SJSA1 (cell line): ENCODE measurements around the gene TSHZ2. TPM values are rescaled to one million over a fixed set of nuclear protein-coding genes. Genes with fewer than 3 reads are reported as not detected.

ENCODE experiments used
- DNase-seq, 2 experiments: peaks; one replicate each; pipeline ENCODE4 v3.0.0-alpha.2; 2015 to 2020; ENCODE audit warnings: low spot score in 2 of 2, low read depth in 1 of 2
- H3K27ac ChIP-seq: fragments of 250-450 bp; sonication (Bioruptor Pico); 2 replicates; pipeline ENCODE4 v1.5.1; 2020; ENCODE audit warnings: mild to moderate bottlenecking, moderate library complexity
- H3K27me3 ChIP-seq: fragments of 250-450 bp; sonication (Bioruptor Pico); replicated peaks from 2 replicates; pipeline ENCODE4 v1.5.1; 2020; ENCODE audit warnings: mild to moderate bottlenecking, moderate library complexity
- H3K36me3 ChIP-seq: fragments of 250-450 bp; sonication (Bioruptor Pico); 2 replicates; pipeline ENCODE4 v1.5.1; 2020; ENCODE audit warnings: mild to moderate bottlenecking
- H3K4me1 ChIP-seq: fragments of 250-450 bp; sonication (Bioruptor Pico); replicated peaks from 2 replicates; pipeline ENCODE4 v1.6.1; 2021; ENCODE audit warnings: mild to moderate bottlenecking
- H3K4me3 ChIP-seq: fragments of 250-450 bp; sonication (Bioruptor Pico); 2 replicates; pipeline ENCODE4 v1.5.1; 2020; ENCODE audit warnings: mild to moderate bottlenecking
- H3K9me3 ChIP-seq: fragments of 250-450 bp; sonication (Bioruptor Pico); replicated peaks from 2 replicates; pipeline ENCODE4 v1.5.1; 2020; ENCODE audit warnings: mild to moderate bottlenecking
- total RNA-seq: library from RNA; depleted of rRNA; stranded (reverse); fragments of >200 nt; shearing (Covaris generic); gene quantifications from 2 replicates; pipeline ENCODE4 v1.2.3, GENCODE V29; 2014

Gene TSHZ2
- total RNA-seq, 1 experiment from 2014 or later: not detected

DNA sequence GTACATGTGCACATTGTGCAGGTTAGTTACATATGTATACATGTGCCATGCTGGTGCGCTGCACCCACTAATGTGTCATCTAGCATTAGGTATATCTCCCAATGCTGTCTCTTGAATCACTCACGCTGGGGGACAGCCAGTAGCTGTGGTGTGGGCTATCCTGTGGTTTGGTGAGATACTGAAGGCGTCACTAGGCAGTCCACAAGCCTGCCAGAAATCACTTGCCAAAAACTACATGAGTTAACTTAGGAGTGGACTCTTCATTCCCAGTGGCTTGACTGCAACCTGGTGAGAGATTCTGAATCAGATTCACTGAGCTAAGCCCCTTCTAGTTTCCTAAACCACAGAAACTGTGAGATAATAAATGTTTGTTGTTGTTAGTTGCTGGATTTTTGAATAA is 191.3 kb downstream of the TSHZ2 start:
- Histone ChIP-seq H3K4me1 (peaks cover 6% of the 10 kb centered on the region), H3K27me3 (no peaks in the 10 kb centered on the region), H3K9me3 (no peaks in the 10 kb centered on the region), H3K27ac (no peak overlapping the region), H3K4me3 (no peak overlapping the region), H3K36me3 (no peaks in the 10 kb centered on the region)
- no peak for DNase-seq

DNA sequence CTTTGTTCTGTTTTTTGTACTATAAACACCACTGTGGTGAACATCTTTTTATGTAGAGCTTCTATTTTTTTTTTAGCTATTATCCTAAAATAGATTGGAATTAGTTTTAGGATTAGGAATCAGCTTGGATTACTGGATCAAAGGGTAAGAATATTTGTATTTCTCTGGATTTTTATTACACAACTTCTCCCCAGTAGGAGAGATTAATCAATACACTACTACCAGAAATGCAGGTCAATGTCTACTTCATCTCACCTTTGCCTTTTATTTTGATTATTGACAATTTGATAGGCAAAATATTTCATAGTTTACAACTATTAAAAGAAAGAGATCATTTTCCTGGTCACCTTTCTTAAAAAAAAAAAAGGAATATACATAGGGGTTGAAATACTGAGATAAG is 191.9 kb downstream of the TSHZ2 start:
- Histone ChIP-seq H3K27me3 (no peaks in the 10 kb centered on the region), H3K4me3 (no peak overlapping the region), H3K4me1 (peaks cover 6% of the 10 kb centered on the region), H3K27ac (no peak overlapping the region), H3K36me3 (no peaks in the 10 kb centered on the region), H3K9me3 (no peaks in the 10 kb centered on the region)
- DNase-seq: no peak

DNA sequence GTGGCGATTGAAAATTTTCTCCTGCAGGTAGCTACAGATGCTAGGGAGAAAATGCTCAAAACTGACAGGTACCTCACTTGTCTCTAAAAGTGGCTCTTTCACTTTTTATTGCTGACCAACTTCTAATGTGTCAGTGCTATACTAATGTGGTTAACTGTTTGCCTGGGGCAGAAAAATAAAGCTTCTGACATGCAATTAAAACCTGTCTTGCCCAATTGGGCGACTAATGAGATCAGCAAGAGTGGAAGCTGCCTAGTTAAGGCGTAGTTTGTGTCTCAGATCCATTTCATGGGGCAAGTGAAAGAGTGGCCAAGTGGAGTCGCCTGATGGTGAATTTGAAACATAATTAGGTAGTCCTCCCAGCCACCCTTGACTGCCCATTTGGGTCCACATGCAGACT is 193.3 kb downstream of the TSHZ2 start:
- Histone ChIP-seq H3K4me3 (no peak overlapping the region), H3K4me1 (peaks cover 6% of the 10 kb centered on the region), H3K9me3 (no peaks in the 10 kb centered on the region), H3K27ac (no peak overlapping the region), H3K36me3 (no peaks in the 10 kb centered on the region), H3K27me3 (no peaks in the 10 kb centered on the region)
- no peak for DNase-seq

GRCh38 chr20:53168491-53168890 is 196.3 kb downstream of the TSHZ2 start:
- no peak overlapping the region for H3K27ac ChIP-seq
- DNase-seq: no peak
- no peaks in the 10 kb centered on the region for H3K36me3 ChIP-seq
- no peaks in the 10 kb centered on the region for H3K9me3 ChIP-seq
- H3K27me3 ChIP-seq: peaks cover 4% of the 10 kb centered on the region; the same call in 1 of the 2 replicates
- no peak overlapping the region for H3K4me3 ChIP-seq
- no peaks in the 10 kb centered on the region for H3K4me1 ChIP-seq

- no peak for DNase-seq
- H3K36me3 ChIP-seq: no peaks in the 10 kb centered on the region
- no peaks in the 10 kb centered on the region for H3K4me1 ChIP-seq
- peaks cover 4% of the 10 kb centered on the region; the same call in 1 of the 2 replicates for H3K27me3 ChIP-seq
- H3K27ac ChIP-seq: no peak overlapping the region
- no peaks in the 10 kb centered on the region for H3K9me3 ChIP-seq
- no peak overlapping the region for H3K4me3 ChIP-seq
These were observed 198.0 kb downstream of the TSHZ2 start for GRCh38 chr20:53170196-53170595.

- no peak overlapping the region for H3K27ac ChIP-seq
- no peaks in the 10 kb centered on the region for H3K9me3 ChIP-seq
- no peaks in the 10 kb centered on the region for H3K4me1 ChIP-seq
- no peak for DNase-seq
- no peaks in the 10 kb centered on the region for H3K36me3 ChIP-seq
- H3K27me3 ChIP-seq: peaks cover 4% of the 10 kb centered on the region; the same call in 1 of the 2 replicates
- H3K4me3 ChIP-seq: no peak overlapping the region
These were observed 198.9 kb downstream of the TSHZ2 start for GRCh38 chr20:53171065-53171464.

DNA sequence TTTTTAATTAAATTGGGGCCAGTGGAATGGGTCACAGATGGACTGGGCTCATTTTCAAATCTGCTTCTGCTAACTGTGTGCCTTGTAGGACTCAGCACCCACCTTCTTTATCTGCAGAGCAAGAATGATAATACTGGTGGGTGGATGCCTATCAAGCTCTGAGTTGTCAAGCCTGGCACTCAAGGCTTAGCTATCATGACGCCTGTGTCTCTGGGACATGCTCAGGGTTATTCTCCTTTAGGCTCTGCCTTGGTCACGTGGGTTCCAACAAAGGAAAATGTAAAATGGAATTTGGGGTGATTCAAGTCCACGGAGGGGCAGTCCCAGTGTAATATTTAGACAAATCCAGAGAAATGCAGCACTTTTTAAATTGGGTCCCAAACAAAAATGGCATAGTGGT is 202.3 kb downstream of the TSHZ2 start:
- H3K9me3 ChIP-seq: no peaks in the 10 kb centered on the region
- H3K4me1 ChIP-seq: no peaks in the 10 kb centered on the region
- no peak for DNase-seq
- no peak overlapping the region for H3K4me3 ChIP-seq
- peaks cover 4% of the 10 kb centered on the region; the same call in 1 of the 2 replicates for H3K27me3 ChIP-seq
- H3K36me3 ChIP-seq: no peaks in the 10 kb centered on the region
- H3K27ac ChIP-seq: no peak overlapping the region

GRCh38 chr20:53175135-53175780 is 203.1 kb downstream of the TSHZ2 start:
- Histone ChIP-seq H3K4me3 (no peak overlapping the region), H3K36me3 (no peaks in the 10 kb centered on the region), H3K4me1 (no peaks in the 10 kb centered on the region), H3K9me3 (no peaks in the 10 kb centered on the region), H3K27ac (no peak overlapping the region), H3K27me3 (peaks cover 4% of the 10 kb centered on the region; the same call in 1 of the 2 replicates)
- no peak for DNase-seq

GRCh38 chr20:53176134-53176533 is 204.0 kb downstream of the TSHZ2 start:
- H3K4me3 ChIP-seq: no peak overlapping the region
- DNase-seq: no peak

GRCh38 chr20:53177687-53178086 is 205.5 kb downstream of the TSHZ2 start:
- DNase-seq: no peak
- Histone ChIP-seq H3K27ac (no peak overlapping the region), H3K36me3 (no peaks in the 10 kb centered on the region), H3K27me3 (0 out of 2 replicates have a peak, but pooled peaks cover 3% of the 10 kb centered on the region), H3K4me1 (no peaks in the 10 kb centered on the region), H3K9me3 (no peaks in the 10 kb centered on the region), H3K4me3 (no peak overlapping the region)

More at GRCh38 chr20:53176134-53176533, 204.0 kb downstream of the TSHZ2 start:
- no peaks in the 10 kb centered on the region for H3K9me3 ChIP-seq
- no peaks in the 10 kb centered on the region for H3K36me3 ChIP-seq
- no peak overlapping the region for H3K27ac ChIP-seq
- H3K27me3 ChIP-seq: peaks cover 2% of the 10 kb centered on the region; the same call in 1 of the 2 replicates
- no peaks in the 10 kb centered on the region for H3K4me1 ChIP-seq

DNA sequence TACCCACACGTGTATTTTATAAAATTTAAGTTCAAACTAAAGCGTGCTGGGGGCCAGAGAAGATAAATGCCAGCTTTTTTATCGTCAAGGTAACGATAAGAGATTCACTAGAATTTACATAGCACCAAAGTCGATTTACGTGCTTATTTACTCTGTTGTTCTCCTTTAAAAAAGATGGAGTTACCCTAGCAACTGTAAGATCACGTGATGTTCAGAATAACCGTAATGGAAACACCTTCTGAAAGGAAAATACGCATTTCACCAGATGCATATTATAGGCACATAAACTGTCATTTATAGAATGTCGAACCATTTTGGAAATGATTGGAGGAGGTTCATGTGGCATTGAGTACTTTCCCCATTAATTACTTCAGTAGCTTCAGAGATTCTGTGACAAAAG is 207.6 kb downstream of the TSHZ2 start:
- Histone ChIP-seq H3K27me3 (0 out of 2 replicates have a peak, but pooled peaks cover 5% of the 10 kb centered on the region), H3K27ac (no peak overlapping the region), H3K36me3 (no peaks in the 10 kb centered on the region), H3K4me1 (no peaks in the 10 kb centered on the region), H3K9me3 (no peaks in the 10 kb centered on the region), H3K4me3 (no peak overlapping the region)
- no peak for DNase-seq

DNA sequence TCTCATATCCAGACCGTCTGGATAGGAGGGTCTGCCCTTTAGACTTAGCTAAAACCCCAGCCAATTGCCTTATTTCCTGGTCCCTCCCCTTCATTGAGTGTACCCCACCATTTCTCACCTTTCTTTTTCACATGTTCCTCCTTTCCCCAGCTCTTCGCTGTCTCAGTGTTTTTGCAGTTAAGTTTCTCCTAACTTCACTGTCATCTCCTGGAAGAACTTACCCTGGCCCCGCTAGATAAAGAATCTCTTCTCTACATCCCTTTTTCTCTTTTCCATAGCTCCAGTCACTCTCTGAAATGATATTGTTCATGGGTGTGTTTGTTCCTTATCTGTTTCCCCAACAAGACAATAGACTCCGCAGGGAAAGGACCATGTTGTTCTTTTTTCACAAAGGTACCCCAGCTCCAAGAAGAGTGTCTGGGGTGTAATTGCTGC is 208.8 kb downstream of the TSHZ2 start:
- DNase-seq: no peak
- Histone ChIP-seq H3K27me3 (0 out of 2 replicates have a peak, but pooled peaks cover 9% of the 10 kb centered on the region), H3K4me1 (no peaks in the 10 kb centered on the region), H3K4me3 (no peak overlapping the region), H3K27ac (no peak overlapping the region), H3K9me3 (no peaks in the 10 kb centered on the region), H3K36me3 (no peaks in the 10 kb centered on the region)

DNA sequence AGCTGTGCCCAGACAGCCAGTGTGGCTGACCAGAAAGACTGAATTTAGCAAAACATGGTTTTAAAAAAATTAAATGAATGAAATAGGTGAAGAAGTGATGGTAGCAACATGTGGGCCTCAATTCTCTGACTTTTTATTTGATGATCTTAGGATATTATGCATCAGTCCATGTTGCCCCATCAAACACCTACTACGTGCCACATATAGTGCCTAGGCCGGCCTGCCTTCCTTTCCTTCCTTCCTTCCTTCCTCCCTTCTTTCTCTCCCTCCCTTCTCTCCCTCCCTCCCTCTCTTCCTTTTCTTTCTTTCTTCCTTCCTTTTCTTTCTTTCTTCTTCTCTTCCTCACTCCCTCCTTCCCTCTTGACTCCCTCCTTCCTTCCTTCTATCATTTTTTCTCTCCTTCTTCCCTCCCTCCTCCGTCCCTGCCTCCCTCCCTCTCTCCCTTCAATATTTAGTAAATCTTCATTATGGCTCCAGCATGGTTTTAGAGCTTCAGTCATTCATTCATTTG is 209.8 kb downstream of the TSHZ2 start:
- no peaks in the 10 kb centered on the region for H3K4me1 ChIP-seq
- no peak overlapping the region for H3K4me3 ChIP-seq
- no peak overlapping the region for H3K27ac ChIP-seq

DNA sequence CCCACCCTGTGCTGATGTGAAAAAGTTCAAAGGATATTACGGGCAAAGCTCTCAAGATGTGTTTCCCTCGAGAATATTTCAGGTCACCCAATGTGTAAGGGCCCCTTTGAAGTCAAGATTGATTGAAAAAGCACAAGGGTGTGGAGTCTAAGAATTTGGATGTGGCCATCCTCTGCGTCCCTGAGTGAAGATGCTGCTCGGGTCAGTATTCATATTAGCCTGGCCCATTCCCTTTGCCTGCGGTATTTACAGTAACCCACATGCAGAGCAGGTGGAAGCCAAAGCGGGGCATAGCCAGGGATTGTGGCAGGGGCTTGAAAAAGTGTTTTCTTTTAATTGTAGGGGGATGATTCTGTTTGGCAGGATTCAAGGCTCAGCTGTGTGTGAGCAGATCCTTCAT is 211.0 kb downstream of the TSHZ2 start:
- Histone ChIP-seq H3K9me3 (no peaks in the 10 kb centered on the region), H3K4me3 (no peak overlapping the region), H3K27me3 (peaks cover 9% of the 10 kb centered on the region; the same call in 1 of the 2 replicates), H3K4me1 (no peaks in the 10 kb centered on the region), H3K27ac (no peak overlapping the region), H3K36me3 (no peaks in the 10 kb centered on the region)
- DNase-seq: no peak

More for the DNA sequence above, 209.8 kb downstream of the TSHZ2 start:
- no peak for DNase-seq
- H3K36me3 ChIP-seq: no peaks in the 10 kb centered on the region
- 0 out of 2 replicates have a peak, but pooled peaks cover 9% of the 10 kb centered on the region for H3K27me3 ChIP-seq
- H3K9me3 ChIP-seq: no peaks in the 10 kb centered on the region
